WTC11 (cell line): Measurements from ENCODE around the gene TRPC4AP. TPM values are rescaled to one million over a fixed set of nuclear protein-coding genes. Genes with fewer than 3 reads are reported as not detected.
"Not testable (repeated sequence)": the region's sequence is repeated elsewhere in the genome, so short reads cannot be mapped to it uniquely, and the experiment has no call there.

ENCODE experiments used
- ATAC-seq: fragments of 200-7000 bp; cut with Tn5 transposase; 2 replicates; pipeline ENCODE4 v1.10.0; 2021; ENCODE audit warnings: mild to moderate bottlenecking, moderate library complexity
- CTCF ChIA-PET: fragments of 300-600 bp; sonication (Branson Sonifier 250); formaldehyde crosslinking; loops from one replicate; lab custom pipeline; 2021; ENCODE audit warnings: antibody characterized with exemption; lab: Charles Lee
- POLR2A ChIA-PET: fragments of 350-600 bp; sonication (Branson Sonifier 250); formaldehyde crosslinking; loops from one replicate; lab custom pipeline; 2021; ENCODE audit warnings: antibody characterized with exemption; lab: Charles Lee
- DNase-seq: peaks from one replicate; pipeline ENCODE4 v3.0.0; 2021; ENCODE audit warnings: low spot score
- H3K27ac Mint-ChIP-seq: 2 replicates; pipeline ENCODE4 v1.8.0; 2021; ENCODE audit warnings: mixed read lengths
- H3K27me3 Mint-ChIP-seq: 2 replicates; pipeline ENCODE4 v1.8.0; 2021; ENCODE audit warnings: low read depth, mild to moderate bottlenecking, moderate library complexity, mixed read lengths
- H3K36me3 Mint-ChIP-seq: 2 replicates; pipeline ENCODE4 v1.8.0; 2021; ENCODE audit warnings: mixed read lengths
- H3K4me1 Mint-ChIP-seq: 2 replicates; pipeline ENCODE4 v1.8.0; 2022; ENCODE audit warnings: mixed read lengths
- H3K4me3 Mint-ChIP-seq: 2 replicates; pipeline ENCODE4 v1.8.0; 2021; ENCODE audit warnings: mild to moderate bottlenecking, moderate library complexity, mixed read lengths
- H3K9me3 Mint-ChIP-seq: 2 replicates; pipeline ENCODE4 v1.8.0; 2021; ENCODE audit warnings: mixed read lengths
- CBFB ChIP-seq: sonication (generic); formaldehyde crosslinking; IDR thresholded peaks from 2 replicates; pipeline ENCODE4 v1.8.1; 2022; ENCODE audit warnings: mild to moderate bottlenecking, low read depth, missing genetic modification reagents
- CTCF ChIP-seq: fragments of 200-600 bp; IDR thresholded peaks from 2 replicates; pipeline ENCODE4 v1.8.0; 2022; ENCODE audit warnings: antibody characterized with exemption
- ELF4 ChIP-seq: sonication (generic); formaldehyde crosslinking; IDR thresholded peaks from 2 replicates; pipeline ENCODE4 v1.8.1; 2022; ENCODE audit warnings: low read depth, mild to moderate bottlenecking, moderate library complexity, missing genetic modification reagents
- ERG ChIP-seq: fragments of 250-450 bp; sonication (Bioruptor Pico); IDR thresholded peaks from 2 replicates; pipeline ENCODE4 v1.8.0; 2021; ENCODE audit warnings: mild to moderate bottlenecking
- ETV6 ChIP-seq: sonication (generic); formaldehyde crosslinking; IDR thresholded peaks from 2 replicates; pipeline ENCODE4 v1.8.1; 2022; ENCODE audit warnings: mild to moderate bottlenecking, missing genetic modification reagents
- GTF2I ChIP-seq: fragments of 250-450 bp; sonication (Bioruptor Pico); conservative IDR thresholded peaks from 2 replicates; pipeline ENCODE4 v1.4.0; 2021; ENCODE audit warnings: mild to moderate bottlenecking
- IRF2 ChIP-seq: sonication (generic); formaldehyde crosslinking; IDR thresholded peaks from 2 replicates; pipeline ENCODE4 v1.8.0; 2022; ENCODE audit warnings: low read depth, missing genetic modification reagents, borderline replicate concordance
- NR3C1 ChIP-seq: sonication (generic); formaldehyde crosslinking; conservative IDR thresholded peaks from 2 replicates; pipeline ENCODE4 v1.8.1; 2023; ENCODE audit warnings: low read depth, mild to moderate bottlenecking, missing genetic modification reagents
- PREB ChIP-seq: sonication (generic); formaldehyde crosslinking; IDR thresholded peaks from 2 replicates; pipeline ENCODE4 v1.8.1; 2022; ENCODE audit warnings: mild to moderate bottlenecking, missing genetic modification reagents, moderate library complexity, borderline replicate concordance
- RORB ChIP-seq: fragments of 250-450 bp; sonication (Bioruptor Pico); IDR thresholded peaks from 2 replicates; pipeline ENCODE4 v1.9.0; 2021; ENCODE audit warnings: mild to moderate bottlenecking
- SMAD3 ChIP-seq: sonication (generic); formaldehyde crosslinking; IDR thresholded peaks from 2 replicates; pipeline ENCODE4 v1.8.0; 2022; ENCODE audit warnings: missing genetic modification reagents, mild to moderate bottlenecking, borderline replicate concordance
- USF2 ChIP-seq: sonication (generic); formaldehyde crosslinking; IDR thresholded peaks from 2 replicates; pipeline ENCODE4 v1.8.1; 2023; ENCODE audit warnings: mild to moderate bottlenecking, missing genetic modification reagents, moderate library complexity
- ZNF425 ChIP-seq: fragments of 250-450 bp; sonication (Bioruptor Pico); conservative IDR thresholded peaks from 2 replicates; pipeline ENCODE4 v1.9.0; 2021; ENCODE audit warnings: mild to moderate bottlenecking
- ZNF532 ChIP-seq: fragments of 250-450 bp; sonication (Bioruptor Pico); IDR thresholded peaks from 2 replicates; pipeline ENCODE4 v1.9.0; 2021; ENCODE audit warnings: mild to moderate bottlenecking, borderline replicate concordance
- total RNA-seq: library from RNA; stranded (reverse); gene quantifications from 3 replicates; pipeline ENCODE4 v1.2.3, GENCODE V29; 2021

TRPC4AP gene
- total RNA-seq, 1 experiment from 2014 or later, result 73.8 TPM

- Mint-ChIP-seq H3K27me3 (no peaks in the 10 kb centered on the region), H3K9me3 (no peaks in the 10 kb centered on the region), H3K4me3 (no peak overlapping the region), H3K27ac (peak overlapping the region; percentile 24; the same call in 1 of the 2 replicates), H3K36me3 (peaks cover 28% of the 10 kb centered on the region), H3K4me1 (no peaks in the 10 kb centered on the region)
- ChIA-PET POLR2A (interaction anchor here (0.6 kb wide), 1 partner anchor 148 kb away, joined by 4 read pairs; no protein-coding TSS in a partner anchor), CTCF (interaction anchor here (0.6 to 1.6 kb wide), 4 partner anchors 19 to 324 kb away, joined by 3 to 5 read pairs (median 4); no protein-coding TSS in a partner anchor)
- TF ChIP-seq SMAD3 (no peak), NR3C1 (no peak), USF2 (CRISPR knock-in tag) (no peak), ELF4 (no peak), IRF2 (CRISPR knock-in tag) (no peak)
- ATAC-seq (no peak), DNase-seq (no peak)
These were observed 23.0 kb upstream of the TRPC4AP start for GRCh38 chr20:35115606-35116005.

- CTCF ChIA-PET, result interaction anchor here (1.1 to 1.8 kb wide), 2 partner anchors 16 to 33 kb away, joined by 3 to 5 read pairs; no protein-coding TSS in a partner anchor
- DNase-seq, H3K27ac Mint-ChIP-seq, H3K4me1 Mint-ChIP-seq, H3K27me3 Mint-ChIP-seq, H3K4me3 Mint-ChIP-seq, POLR2A ChIA-PET, H3K9me3 Mint-ChIP-seq, ATAC-seq: not testable (repeated sequence)
- peaks cover 12% of the 10 kb centered on the region for H3K36me3 Mint-ChIP-seq
These were observed 19.7 kb upstream of the TRPC4AP start for GRCh38 chr20:35112276-35112675.

GRCh38 chr20:35111141-35111888, 18.7 kb upstream of the TRPC4AP start:
- Mint-ChIP-seq H3K4me3 (no peak overlapping the region), H3K27me3 (no peaks in the 10 kb centered on the region), H3K9me3 (no peaks in the 10 kb centered on the region), H3K27ac (no peak overlapping the region), H3K4me1 (no peaks in the 10 kb centered on the region), H3K36me3 (peaks cover 9% of the 10 kb centered on the region)
- TF ChIP-seq PREB (CRISPR knock-in tag) (no peak), ERG (CRISPR knock-in tag) (no peak), ZNF532 (CRISPR knock-in tag) (no peak)
- no peak for ATAC-seq
- POLR2A ChIA-PET, result no interaction called here
- DNase-seq, result no peak
- CTCF ChIA-PET, result interaction anchor here (0.6 to 1.8 kb wide), 3 partner anchors 15 to 34 kb away, joined by 3 to 5 read pairs (median 4); no protein-coding TSS in a partner anchor

GRCh38 chr20:35108921-35109320, 16.3 kb upstream of the TRPC4AP start:
- no peak overlapping the region for H3K4me3 Mint-ChIP-seq
- TF ChIP-seq ZNF425 (no peak), CBFB (no peak), ETV6 (no peak), RORB (CRISPR knock-in tag) (no peak), CTCF (no peak), GTF2I (CRISPR knock-in tag) (no peak)
- H3K27me3 Mint-ChIP-seq, result no peaks in the 10 kb centered on the region
- DNase-seq (no peak), ATAC-seq (no peak)
- ChIA-PET CTCF (no interaction called here), POLR2A (interaction anchor here (0.7 kb wide), 2 partner anchors 305 to 646 kb away, joined by 3 to 4 read pairs; no protein-coding TSS in a partner anchor)
- H3K4me1 Mint-ChIP-seq, result no peaks in the 10 kb centered on the region
- H3K27ac Mint-ChIP-seq, result no peak overlapping the region
- H3K9me3 Mint-ChIP-seq, result no peaks in the 10 kb centered on the region
- H3K36me3 Mint-ChIP-seq, result no peaks in the 10 kb centered on the region
